Occipital lobe (tissue), 2 donors: ENCODE measurements around the gene MRPS35. TPM values are rescaled to one million over a fixed set of nuclear protein-coding genes. Genes with fewer than 3 reads are reported as not detected.
"Not testable (repeated sequence)": the region's sequence is repeated elsewhere in the genome, so short reads cannot be mapped to it uniquely, and the experiment has no call there.

Experiments used
- DNase-seq: peaks from one replicate; lab custom pipeline; 2025; lab: John Stamatoyannopoulos, UW
- total RNA-seq: library from RNA; depleted of rRNA; stranded (reverse); fragments of >200 nt; gene quantifications from one replicate; pipeline ENCODE4 v1.2.3, GENCODE V29; 2014

Gene MRPS35
- total RNA-seq, 1 donor from 2014 or later: 81.9 TPM

DNA sequence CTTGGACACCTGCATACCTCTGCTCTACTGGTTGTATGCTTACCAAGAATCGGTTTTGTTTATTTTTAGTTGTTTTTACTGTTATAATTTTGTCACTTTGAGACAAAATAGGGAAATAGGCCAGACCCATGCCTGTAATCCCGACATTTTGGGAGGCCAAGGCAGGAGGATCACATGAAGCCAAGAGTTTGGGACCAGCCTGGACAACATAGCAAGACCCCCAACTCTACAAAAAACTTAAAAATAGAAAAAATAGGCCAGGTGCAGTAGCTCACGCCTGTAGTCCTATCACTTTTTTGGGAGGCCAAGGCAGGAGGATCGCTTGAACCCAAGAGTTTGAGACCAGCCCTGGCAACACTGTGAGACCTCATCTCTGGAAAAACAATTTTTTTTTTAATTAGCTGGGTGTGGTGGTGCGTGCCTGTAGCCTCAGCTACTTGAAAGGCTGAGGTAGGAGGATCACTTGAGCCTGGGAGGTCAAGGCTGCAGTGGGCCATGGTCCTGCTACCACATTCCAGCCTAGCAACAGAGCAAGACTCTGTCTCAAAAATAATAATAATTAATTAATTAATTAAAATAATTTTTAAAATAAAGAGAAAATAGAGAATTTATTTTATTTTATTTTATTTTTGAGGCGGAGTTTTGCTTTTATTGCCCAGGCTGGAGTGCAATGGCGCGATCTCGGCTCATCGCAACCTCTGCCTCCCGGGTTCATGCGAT is 1.3 kb upstream of the MRPS35 start:
- no peak for DNase-seq

DNA sequence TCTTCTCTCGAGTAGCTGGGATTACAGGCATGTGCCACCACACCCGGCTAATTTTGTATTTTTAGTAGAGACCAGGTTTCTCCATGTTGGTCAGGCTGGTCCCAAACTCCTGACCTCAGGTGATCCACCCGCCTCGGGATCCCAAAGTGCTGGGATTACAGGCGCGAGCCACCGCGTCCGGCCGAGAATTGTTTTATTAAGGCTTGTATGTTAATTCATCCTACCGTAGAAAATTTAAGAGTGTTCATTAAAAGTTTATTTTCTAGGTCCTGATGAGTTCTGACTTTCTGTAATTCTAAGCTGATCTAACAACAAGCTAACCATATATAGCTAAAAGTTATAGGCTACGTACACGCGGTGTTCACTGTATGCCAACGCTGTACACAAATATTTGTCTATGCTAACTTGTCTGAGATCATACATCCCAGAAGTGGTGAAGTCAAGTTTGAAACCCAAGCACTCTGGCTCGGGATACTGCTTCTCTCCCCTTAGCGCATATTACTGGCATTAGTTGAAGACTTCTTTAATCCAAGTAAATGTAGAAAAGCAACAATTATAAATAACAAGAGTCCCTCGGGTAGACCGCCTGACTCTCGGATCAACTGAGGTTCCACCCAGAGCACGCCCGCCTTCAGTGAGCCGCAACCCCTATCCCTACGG is 570 bp upstream of the MRPS35 start:
- DNase-seq: no peak

DNA sequence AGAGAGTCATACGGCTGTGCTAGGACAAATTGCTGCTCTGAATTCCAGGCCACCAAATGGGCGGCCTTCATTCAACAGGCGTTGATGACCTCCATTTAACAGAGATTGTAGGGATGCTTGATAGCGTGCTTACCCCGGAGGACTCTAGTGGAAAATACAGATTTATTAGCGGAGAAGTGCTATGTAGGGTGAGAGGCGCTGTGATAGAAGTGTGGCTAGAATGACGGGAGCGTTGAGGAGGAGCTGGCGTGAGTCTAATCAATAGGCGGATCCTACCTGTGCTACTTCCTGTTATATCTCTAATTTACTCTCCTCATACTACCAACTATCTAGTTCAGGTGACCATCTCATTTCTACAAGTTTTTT is 668 bp downstream of the MRPS35 start:
- DNase-seq: no peak

DNA sequence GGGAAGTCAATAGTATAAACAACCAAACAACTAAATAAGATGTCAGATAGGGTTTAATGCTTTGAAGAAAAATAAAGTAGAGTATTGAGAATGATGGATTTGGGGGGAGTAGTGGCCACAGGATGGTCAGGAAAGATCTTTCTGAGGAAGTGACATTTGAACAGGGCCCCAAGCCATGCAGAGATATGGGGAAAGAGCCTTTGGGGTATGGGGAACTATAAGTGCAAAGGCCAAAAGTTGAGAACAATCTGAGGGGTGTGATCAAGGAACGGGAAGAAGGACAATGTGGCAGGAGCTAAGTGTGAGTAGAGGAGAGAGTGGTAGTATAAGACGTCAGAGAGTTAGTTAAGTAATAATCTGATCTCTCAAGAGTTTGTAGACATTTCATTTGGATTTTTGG is 1.3 kb downstream of the MRPS35 start:
- no peak for DNase-seq

DNA sequence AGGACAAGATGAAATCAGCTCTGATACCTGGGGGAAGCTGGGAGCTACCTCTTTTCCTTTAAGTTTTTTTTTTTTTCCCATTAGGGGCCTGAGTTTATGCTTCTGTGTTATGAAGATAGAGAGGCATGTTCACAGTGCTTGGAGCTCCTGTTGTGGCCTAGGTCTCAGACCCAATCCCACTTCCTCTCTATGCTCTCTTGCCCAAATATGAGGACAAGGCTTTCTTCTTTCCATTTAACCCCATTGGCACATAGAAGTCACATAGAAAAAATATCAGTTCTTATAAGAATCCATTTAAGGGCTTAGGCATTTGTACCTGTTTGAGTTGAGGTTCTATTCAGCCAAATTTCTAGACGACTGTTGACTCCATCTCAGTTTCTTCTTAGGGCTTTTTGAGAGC is 12.6 kb downstream of the MRPS35 start:
- DNase-seq: no peak

DNA sequence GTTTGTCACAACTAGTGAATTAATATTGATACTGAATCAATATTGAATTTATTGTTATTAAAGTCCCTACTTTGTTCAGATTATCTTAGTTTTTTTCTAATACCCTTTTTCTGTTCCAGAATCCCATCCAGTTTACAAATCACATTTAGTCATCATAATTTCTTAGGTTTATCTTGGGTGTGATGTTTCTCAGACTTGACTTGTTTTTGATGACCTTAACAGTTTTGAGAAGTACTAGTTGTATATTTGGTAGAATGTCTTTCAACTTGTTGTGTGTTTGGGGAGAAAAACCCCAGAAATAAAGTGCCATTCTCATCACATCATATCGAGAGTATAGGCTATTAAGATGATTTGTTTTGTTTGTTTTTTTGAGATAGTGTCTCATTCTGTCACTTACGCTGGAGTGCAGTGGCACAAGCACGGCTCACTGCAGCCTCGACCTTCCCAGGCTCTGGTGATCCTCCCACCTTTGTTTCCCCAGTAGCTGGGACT is 19.5 kb downstream of the MRPS35 start:
- DNase-seq: no peak

GRCh38 chr12:27732281-27732680 is 21.6 kb downstream of the MRPS35 start:
- no peak for DNase-seq

DNA sequence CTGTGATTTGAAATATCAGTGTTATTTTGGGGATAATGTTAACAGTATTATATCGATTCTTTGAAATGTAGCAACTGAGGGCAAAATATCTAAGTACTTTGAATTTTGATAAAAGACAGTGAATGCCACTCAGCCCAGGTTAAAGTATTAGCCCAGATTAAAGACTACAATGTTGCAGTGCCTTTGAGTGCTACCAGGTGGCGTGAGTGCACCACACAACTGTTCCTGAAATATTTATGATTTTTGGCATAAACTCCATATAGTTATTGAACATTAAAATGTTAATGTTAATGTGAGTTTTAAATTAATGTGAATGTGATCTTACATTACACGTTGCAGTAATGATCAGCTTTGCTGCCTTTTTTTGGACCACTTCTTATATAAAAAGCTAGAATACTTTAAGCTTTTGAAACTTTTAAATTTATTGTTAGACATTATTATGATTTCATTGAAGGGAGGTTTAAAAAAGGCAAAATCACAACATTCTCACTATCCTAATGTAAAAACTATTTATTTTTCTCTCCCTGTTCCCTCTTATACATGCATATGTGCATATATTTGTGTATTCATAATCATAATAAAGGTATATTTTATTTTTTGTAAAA is 22.5 kb downstream of the MRPS35 start:
- DNase-seq: no peak

DNA sequence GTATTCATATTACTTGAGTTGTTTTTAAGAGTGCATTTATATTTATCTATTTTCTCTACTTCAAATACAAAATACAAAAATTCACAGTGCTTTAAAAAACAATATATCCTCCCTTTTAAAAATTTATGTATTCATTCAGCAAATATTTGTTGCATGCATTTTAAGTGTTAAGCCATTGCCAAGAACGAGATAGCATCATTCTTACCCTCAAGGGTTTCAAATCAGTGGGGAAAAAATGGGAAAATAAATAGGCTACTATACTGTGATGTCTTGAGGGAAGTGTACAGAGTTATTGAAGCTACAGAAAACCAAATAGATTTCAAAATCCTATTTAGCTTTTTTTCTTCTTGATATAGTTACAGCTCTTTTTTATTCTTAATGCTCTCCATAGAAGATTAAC is 23.2 kb downstream of the MRPS35 start:
- DNase-seq: no peak

DNA sequence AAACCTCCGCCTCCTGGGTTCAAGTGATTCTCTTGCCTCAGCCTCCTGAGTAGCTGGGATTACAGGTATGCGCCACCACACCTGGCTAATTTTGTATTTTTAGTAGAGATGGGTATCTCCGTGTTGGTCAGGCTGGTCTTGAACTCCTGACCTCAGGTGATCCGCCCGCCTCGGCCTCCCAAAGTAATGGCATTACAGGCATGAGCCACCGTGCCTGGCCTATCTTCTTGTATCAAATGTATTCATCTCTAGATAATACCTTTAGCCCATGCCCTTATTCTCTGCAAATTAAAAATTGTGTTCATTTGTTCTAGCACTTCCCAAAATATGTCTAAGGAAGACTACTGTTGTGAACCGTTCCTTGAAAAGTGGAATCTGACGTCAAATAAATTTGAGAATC is 23.7 kb downstream of the MRPS35 start:
- DNase-seq: not testable (repeated sequence)

DNA sequence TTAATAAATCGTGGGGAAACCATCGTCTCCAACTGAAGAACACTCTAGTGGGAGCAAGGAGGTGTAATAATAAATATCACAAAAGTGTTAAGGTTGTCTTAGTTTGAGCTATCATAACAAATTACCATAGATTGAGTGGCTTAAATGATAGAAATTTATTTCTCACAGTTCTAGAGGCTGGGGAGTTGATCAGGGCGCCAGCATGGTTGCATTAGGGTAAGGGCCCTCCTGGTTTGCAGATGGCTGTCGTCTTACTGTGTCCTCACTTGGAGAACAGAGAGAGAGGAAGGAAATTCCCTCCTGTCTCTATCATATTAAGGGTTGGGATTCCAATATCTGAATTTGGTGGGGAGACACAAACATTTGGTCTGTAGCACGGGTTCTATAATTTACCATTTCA is 33.0 kb downstream of the MRPS35 start:
- DNase-seq: no peak

DNA sequence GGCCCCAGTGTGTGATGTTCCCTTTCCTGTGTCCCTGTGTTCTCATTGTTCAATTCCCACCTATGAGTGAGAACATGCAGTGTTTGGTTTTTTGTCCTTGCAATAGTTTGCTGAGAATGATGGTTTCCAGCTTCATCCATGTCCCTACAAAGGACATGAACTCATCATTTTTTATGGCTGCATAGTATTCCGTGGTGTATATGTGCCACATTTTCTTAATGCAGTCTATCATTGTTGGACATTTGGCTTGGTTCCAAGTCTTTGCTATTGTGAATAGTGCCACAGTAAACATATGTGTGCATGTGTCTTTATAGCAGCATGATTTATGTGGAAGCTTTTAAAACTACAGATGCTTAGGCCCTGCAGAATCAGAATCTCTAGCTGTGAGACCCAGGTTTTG is 35.1 kb downstream of the MRPS35 start:
- DNase-seq: not testable (repeated sequence)

GRCh38 chr12:27747111-27747820 is 36.6 kb downstream of the MRPS35 start:
- no peak for DNase-seq

GRCh38 chr12:27751386-27752047 is 40.9 kb downstream of the MRPS35 start:
- DNase-seq: no peak

GRCh38 chr12:27754795-27755194 is 44.2 kb downstream of the MRPS35 start:
- no peak for DNase-seq

DNA sequence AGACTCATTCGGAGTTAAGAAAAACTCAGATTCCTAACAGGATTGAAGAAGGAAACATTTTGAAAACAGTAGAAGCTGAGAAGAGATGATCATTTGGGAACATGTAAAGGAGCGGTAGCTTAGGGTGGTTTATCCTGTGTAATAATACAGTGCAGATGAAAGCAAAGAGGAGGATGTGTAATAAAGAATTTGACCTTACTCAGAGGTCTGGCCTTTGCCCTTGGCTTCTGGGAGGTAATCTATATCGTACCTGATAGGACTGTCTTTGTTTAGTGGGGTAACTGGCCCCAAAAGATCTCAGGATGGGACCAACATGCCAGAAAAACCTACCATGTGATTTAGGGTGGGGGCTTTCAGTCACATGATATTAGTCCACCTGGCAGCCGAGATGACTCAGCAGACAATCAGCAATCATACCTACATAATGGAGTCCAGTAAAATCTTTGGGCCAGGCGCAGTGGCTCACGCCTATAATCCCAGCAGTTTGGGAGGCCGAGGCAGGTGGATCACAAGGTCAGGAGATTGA is 46.1 kb downstream of the MRPS35 start:
- no peak for DNase-seq

DNA sequence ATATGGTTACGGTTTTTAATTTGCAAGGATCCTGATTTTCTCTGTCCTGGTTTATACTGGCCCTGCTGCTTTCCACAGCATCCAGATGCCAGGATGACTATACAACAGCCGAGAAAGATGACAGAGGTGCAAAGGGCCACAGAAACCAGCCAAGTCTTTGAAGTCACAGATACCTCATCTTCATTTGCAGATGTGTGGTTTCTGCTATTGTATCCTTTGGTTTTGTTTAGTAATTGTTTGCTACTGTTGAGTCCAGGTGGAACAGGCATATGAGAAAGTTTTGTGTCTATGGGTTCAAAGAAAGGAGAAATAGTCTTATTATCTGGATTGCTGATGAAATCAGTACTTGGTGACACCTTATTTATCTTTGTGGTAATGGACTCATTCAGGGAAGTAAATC is 52.1 kb downstream of the MRPS35 start:
- no peak for DNase-seq

DNA sequence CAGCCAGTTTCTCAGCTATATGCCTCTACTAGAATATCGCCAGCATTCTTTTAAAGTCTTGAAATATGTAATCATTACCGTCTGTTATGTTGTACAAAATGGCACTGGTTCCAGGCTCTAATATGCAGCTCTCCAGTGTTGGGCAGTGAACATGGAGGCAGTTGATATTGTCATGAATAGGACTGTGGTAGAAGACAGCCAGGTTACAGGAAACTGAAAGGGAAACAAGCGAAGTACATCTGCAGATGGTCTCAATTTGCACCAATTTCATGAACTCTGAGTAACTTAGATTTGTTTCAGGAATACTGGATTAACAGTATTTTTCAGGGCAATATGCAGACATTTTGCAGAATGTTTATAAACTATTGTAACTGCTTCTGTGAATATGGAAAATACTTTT is 56.0 kb downstream of the MRPS35 start:
- no peak for DNase-seq

- DNase-seq: no peak
These were observed 58.6 kb downstream of the MRPS35 start for GRCh38 chr12:27769142-27769673.

GRCh38 chr12:27771481-27772327 is 61.1 kb downstream of the MRPS35 start:
- no peak for DNase-seq
